ENCODE measurements around the gene DDOST. TPM values are rescaled to one million over a fixed set of nuclear protein-coding genes. Genes with fewer than 3 reads are reported as not detected.

The DDOST gene
- polyA plus RNA-seq = 100 to 1,000 TPM; 365 to 518 (median 376) TPM

GRCh38 chr1:20661207-20662109 lies at the start of gene DDOST:
Gene DDOST (minus strand): TSS chr1:20661369. CDS start chr1:20661350, 19 bp downstream.
- peaks cover 0 to 9% (median 0%) of the 10 kb centered on the region in 3 donors for H3K27me3 Mint-ChIP-seq (ENCODE audit: low read depth in 3 of 3)
- peaks cover 0 to 10% (median 8%) of the 10 kb centered on the region in 3 donors for H3K36me3 Mint-ChIP-seq
- H3K4me1 Mint-ChIP-seq = peaks cover 52 to 60% of the 10 kb centered on the region in 2 donors
- no peaks in the 10 kb centered on the region for H3K9me3 Mint-ChIP-seq
- H3K4me3 Mint-ChIP-seq = peak within 1 kb of the TSS; percentile 98 to 99 (median 99)
- H3K27ac Mint-ChIP-seq = peak within 1 kb of the TSS; percentile 93 to 99 (median 98)
- peak; percentile 94 to 95 (median 95) for DNase-seq

DNA sequence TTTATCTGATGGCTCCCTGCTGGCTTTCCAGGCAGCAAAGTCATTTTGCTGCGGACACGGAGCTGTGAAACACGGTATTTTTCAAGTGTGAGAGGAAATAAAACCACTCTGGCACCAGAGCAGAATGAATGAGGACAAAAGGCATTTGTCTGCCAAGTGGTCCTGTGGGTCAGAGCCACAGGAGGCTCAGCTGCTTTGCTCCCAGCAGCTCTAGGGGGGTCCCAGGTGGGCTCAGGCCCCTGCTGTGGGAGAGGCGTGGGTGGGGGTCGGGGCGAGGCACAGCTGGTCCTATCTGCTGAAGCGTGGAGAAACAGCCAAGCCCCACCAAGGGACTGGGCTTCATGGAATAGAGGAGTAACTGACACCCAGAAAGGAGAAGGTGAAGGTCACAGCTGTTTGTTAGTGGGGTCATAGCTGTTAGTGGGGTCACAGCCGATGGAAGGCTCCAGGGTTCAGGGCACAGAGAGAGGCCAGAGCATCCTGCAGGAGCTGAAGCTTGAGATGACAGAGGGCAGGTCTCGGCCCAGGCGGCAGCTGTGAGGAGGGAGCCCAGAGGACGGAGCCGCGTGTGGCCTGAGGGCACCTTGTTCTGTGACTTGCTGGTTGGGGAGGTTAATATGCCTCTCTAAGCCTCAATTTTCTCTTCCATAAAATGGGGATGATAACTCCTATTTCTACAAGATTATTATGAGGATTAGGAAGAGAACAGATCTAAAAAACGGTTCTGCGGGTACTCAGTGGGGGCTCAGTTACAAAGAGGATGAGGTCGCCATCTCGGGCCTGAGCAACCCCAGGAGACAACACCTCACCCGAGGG lies 49.5 kb upstream of the DDOST start:
- Mint-ChIP-seq H3K4me1 (no peaks in the 10 kb centered on the region), H3K4me3 (no peak overlapping the region), H3K36me3 (no peaks in the 10 kb centered on the region), H3K27ac (no peak overlapping the region), H3K27me3 (ENCODE audit: low read depth in 3 of 3) (peaks cover 5 to 6% (median 5%) of the 10 kb centered on the region in 3 donors), H3K9me3 (no peaks in the 10 kb centered on the region)
- DNase-seq = no peak

- H3K9me3 Mint-ChIP-seq = no peaks in the 10 kb centered on the region
These were observed 48.7 kb upstream of the DDOST start for GRCh38 chr1:20709868-20710267.

GRCh38 chr1:20708891-20709290 lies 47.7 kb upstream of the DDOST start:
- Mint-ChIP-seq H3K27me3 (ENCODE audit: low read depth in 3 of 3) (peaks cover 1 to 6% (median 2%) of the 10 kb centered on the region in 3 donors), H3K4me1 (no peaks in the 10 kb centered on the region), H3K36me3 (no peaks in the 10 kb centered on the region), H3K9me3 (no peaks in the 10 kb centered on the region), H3K4me3 (no peak overlapping the region), H3K27ac (no peak overlapping the region)
- DNase-seq = no peak

More at GRCh38 chr1:20709868-20710267, 48.7 kb upstream of the DDOST start:
- Mint-ChIP-seq H3K36me3 (no peaks in the 10 kb centered on the region), H3K27ac (no peak overlapping the region), H3K4me3 (no peak overlapping the region), H3K27me3 (ENCODE audit: low read depth in 3 of 3) (peaks cover under 1 to 6% (median 2%) of the 10 kb centered on the region in 3 donors), H3K4me1 (no peaks in the 10 kb centered on the region)
- no peak for DNase-seq

- DNase-seq = no peak
- Mint-ChIP-seq H3K4me3 (no peak overlapping the region), H3K27ac (no peak overlapping the region), H3K27me3 (ENCODE audit: low read depth in 3 of 3) (peaks cover 1 to 4% (median 2%) of the 10 kb centered on the region in 3 donors), H3K4me1 (no peaks in the 10 kb centered on the region), H3K9me3 (no peaks in the 10 kb centered on the region), H3K36me3 (no peaks in the 10 kb centered on the region)
These were observed 46.9 kb upstream of the DDOST start for GRCh38 chr1:20708057-20708456.

DNA sequence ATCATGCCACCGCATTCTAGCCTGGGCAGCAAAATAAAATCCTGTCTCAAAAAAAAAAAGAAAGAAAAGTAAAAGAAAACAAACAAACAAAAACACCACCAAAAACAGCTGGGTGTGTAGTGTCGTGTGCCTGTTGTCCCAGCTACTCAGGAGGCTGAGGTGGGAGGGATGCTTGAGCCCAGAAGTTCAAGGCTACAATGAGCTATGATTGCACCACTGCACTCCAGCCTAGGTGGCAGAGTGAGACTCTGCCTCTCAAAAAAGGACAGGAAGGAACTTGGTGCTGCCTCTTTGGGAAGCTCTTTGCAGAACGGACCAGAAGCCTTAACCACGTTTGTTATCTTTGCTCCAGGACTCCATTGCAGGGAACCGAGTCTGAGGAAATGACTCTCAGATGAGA lies 45.7 kb upstream of the DDOST start:
- H3K4me1 Mint-ChIP-seq = no peaks in the 10 kb centered on the region
- peaks cover 2 to 4% (median 3%) of the 10 kb centered on the region in 3 donors for H3K27me3 Mint-ChIP-seq (ENCODE audit: low read depth in 3 of 3)
- H3K27ac Mint-ChIP-seq = no peak overlapping the region
- H3K4me3 Mint-ChIP-seq = no peak overlapping the region
- H3K9me3 Mint-ChIP-seq = no peaks in the 10 kb centered on the region
- H3K36me3 Mint-ChIP-seq = no peaks in the 10 kb centered on the region
- no peak for DNase-seq

DNA sequence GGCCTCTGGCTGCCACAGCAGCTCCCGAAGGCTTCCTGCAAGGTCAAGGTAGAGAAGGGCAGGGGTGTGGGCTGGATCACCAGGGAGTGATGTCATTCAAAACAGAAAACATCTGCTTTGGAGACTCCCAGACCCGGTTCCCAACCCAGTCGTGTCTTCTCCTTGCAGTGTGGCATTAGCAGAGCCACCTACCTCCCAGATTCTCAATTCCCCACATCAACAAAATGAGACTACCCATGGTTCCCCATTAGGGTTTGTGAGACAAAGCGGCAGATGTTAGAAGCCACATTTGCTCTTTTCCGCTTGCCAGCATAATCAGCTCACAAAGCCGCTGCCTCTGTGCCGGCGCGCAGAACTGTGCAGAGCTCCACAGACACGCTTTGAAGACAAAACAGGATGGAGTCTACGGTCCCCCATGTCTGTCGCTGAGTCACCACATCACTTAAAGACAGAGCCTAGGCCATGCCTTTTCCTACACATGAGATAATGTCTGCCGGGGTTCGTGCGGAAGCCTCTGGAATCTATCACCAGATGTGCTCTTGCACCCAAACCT lies 44.1 kb upstream of the DDOST start:
- Mint-ChIP-seq H3K27me3 (ENCODE audit: low read depth in 3 of 3) (peaks cover 0 to 5% (median 2%) of the 10 kb centered on the region in 3 donors), H3K4me1 (no peaks in the 10 kb centered on the region)

DNA sequence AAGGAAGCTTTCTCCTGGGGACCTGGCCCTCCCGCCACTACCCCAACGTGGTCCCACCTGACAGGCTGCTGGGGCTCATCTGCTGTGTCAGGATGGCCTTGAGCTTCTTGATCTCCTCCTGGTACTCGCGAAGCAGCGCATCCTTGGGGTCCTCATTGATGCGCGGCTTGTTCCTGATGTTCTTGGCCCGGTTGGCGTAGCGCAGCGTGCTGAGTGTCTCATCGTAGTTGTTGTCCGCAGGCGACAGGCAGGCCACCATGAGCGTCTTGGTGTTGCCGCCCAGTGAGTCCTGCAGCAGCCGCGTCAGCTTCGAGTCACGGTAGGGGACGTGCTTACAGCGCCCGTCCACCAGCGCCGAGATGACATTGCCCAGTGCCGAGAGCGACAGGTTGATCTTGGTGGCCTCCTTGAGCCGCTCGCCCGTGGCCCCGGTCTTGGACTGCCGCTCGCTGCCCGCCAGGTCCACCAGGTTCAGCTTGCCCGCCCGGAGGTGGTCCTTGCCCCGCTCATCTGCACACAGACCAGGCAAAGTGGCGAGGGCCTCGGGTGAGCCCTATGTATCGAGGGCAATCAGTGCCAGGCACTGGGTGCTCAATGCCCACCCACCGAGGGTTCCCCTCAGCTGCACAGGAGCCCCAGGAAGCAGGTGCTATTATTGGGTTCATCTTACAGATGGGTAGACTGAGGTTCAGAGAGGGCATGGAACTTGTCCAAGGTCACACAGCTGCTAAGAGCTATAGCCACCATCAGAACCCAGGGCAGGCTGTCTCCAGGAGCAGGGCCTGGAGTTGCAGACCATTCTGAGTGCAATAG lies 43.4 kb upstream of the DDOST start:
- H3K4me3 Mint-ChIP-seq = no peak overlapping the region
- H3K9me3 Mint-ChIP-seq = no peaks in the 10 kb centered on the region
- H3K27ac Mint-ChIP-seq = no peak overlapping the region
- H3K36me3 Mint-ChIP-seq = no peaks in the 10 kb centered on the region
- H3K4me1 Mint-ChIP-seq = no peaks in the 10 kb centered on the region
- peaks cover under 1 to 5% (median 2%) of the 10 kb centered on the region in 3 donors for H3K27me3 Mint-ChIP-seq (ENCODE audit: low read depth in 3 of 3)
- no peak for DNase-seq

More for the DNA sequence above, 44.1 kb upstream of the DDOST start:
- Mint-ChIP-seq H3K27ac (no peak overlapping the region), H3K9me3 (no peaks in the 10 kb centered on the region), H3K36me3 (no peaks in the 10 kb centered on the region), H3K4me3 (no peak overlapping the region)
- DNase-seq = no peak

DNA sequence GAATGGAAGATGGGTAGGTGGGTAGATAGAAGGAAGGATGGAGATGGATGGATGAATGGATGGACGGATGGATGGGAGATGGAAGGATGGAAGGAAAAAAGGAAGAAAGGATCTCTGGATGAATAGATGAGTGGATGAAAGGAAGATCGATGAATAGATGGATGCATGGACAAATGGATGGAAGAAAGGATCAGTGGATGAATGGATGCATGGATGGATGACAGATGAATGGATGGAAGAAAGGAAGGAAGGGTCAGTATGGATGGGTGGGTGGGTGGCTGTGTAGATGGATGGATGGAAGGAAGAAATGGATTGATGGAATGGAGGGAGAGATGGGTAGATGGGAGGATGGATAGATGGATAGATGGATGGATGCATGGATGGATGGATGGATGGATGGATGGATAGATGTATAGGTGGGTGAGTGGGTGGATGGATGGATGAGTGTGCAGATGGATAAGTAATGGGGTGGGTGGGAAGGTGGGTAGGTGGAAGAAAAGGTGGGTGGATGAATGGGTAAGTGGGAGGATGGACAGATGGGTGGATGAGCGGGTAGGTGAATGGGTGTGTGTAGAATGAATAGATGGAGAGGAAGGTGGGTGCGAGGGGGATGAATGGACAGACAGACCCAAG lies 42.1 kb upstream of the DDOST start:
- no peak overlapping the region for H3K27ac Mint-ChIP-seq
- H3K36me3 Mint-ChIP-seq = no peaks in the 10 kb centered on the region
- peaks cover 2 to 5% (median 3%) of the 10 kb centered on the region in 3 donors for H3K27me3 Mint-ChIP-seq (ENCODE audit: low read depth in 3 of 3)
- no peak overlapping the region for H3K4me3 Mint-ChIP-seq
- no peaks in the 10 kb centered on the region for H3K9me3 Mint-ChIP-seq
- DNase-seq = no peak
- H3K4me1 Mint-ChIP-seq = no peaks in the 10 kb centered on the region

DNA sequence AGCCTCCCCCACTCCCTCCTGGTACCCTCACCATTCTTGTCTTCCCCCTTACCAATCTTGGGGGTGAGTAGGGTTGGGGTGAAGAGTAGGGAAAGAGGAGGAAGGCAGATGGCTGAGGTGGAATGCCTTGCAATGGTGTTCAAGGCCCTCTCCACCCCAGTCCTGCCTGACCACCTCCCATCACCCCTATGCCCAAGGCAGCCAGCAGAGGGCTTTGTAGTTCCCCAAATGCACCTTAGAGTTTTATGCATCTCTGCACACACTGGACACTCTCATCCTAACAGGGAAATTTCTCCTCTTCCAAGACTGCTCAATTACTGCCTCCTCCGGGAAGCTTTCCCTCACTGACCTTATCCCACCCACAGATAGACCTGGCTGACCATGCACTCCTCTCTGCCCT lies 41.2 kb upstream of the DDOST start:
- no peak overlapping the region for H3K27ac Mint-ChIP-seq
- no peaks in the 10 kb centered on the region for H3K36me3 Mint-ChIP-seq
- no peaks in the 10 kb centered on the region for H3K4me1 Mint-ChIP-seq
- no peaks in the 10 kb centered on the region for H3K9me3 Mint-ChIP-seq
- H3K27me3 Mint-ChIP-seq (ENCODE audit: low read depth in 3 of 3) = peaks cover 2 to 5% (median 3%) of the 10 kb centered on the region in 3 donors
- H3K4me3 Mint-ChIP-seq = no peak overlapping the region
- DNase-seq = no peak

- DNase-seq = no peak
- Mint-ChIP-seq H3K36me3 (no peaks in the 10 kb centered on the region), H3K4me1 (peaks cover 0 to 2% of the 10 kb centered on the region in 2 donors), H3K9me3 (no peaks in the 10 kb centered on the region), H3K4me3 (no peak overlapping the region), H3K27ac (no peak overlapping the region), H3K27me3 (ENCODE audit: low read depth in 3 of 3) (peaks cover 2 to 5% (median 3%) of the 10 kb centered on the region in 3 donors)
These were observed 40.7 kb upstream of the DDOST start for GRCh38 chr1:20701847-20702246.

- H3K9me3 Mint-ChIP-seq = no peaks in the 10 kb centered on the region
- peaks cover 1 to 3% of the 10 kb centered on the region in 2 donors for H3K4me1 Mint-ChIP-seq
- no peaks in the 10 kb centered on the region for H3K36me3 Mint-ChIP-seq
- peaks cover 3 to 5% (median 4%) of the 10 kb centered on the region in 3 donors for H3K27me3 Mint-ChIP-seq (ENCODE audit: low read depth in 3 of 3)
- H3K4me3 Mint-ChIP-seq = no peak overlapping the region
- DNase-seq = no peak
- no peak overlapping the region for H3K27ac Mint-ChIP-seq
These were observed 40.3 kb upstream of the DDOST start for GRCh38 chr1:20701446-20701845.

All from immature natural killer cell (primary cell).